WTC11 (cell line): ENCODE data around the gene ZSCAN25.

ENCODE experiments used
- ATF3 ChIP-seq: sonication (generic); formaldehyde crosslinking; conservative IDR thresholded peaks from 2 replicates; pipeline ENCODE4 v1.8.1; 2022; ENCODE audit warnings: mild to moderate bottlenecking, missing genetic modification reagents
- CREB1 ChIP-seq: sonication (generic); formaldehyde crosslinking; IDR thresholded peaks from 2 replicates; pipeline ENCODE4 v1.8.0; 2023; ENCODE audit warnings: mild to moderate bottlenecking, missing genetic modification reagents
- GTF2I ChIP-seq: fragments of 250-450 bp; sonication (Bioruptor Pico); conservative IDR thresholded peaks from 2 replicates; pipeline ENCODE4 v1.4.0; 2021; ENCODE audit warnings: mild to moderate bottlenecking
- TF ChIP-seq, protein P1 (sequence below): fragments of 200-600 bp; IDR thresholded peaks from 2 replicates; pipeline ENCODE4 v1.8.0; 2022; ENCODE audit warnings: antibody characterized with exemption
- TF ChIP-seq, protein P2 (sequence below): sonication (generic); formaldehyde crosslinking; IDR thresholded peaks from 2 replicates; pipeline ENCODE4 v1.8.0; 2022; ENCODE audit warnings: mild to moderate bottlenecking, missing genetic modification reagents
- TF ChIP-seq, protein P3 (sequence below): sonication (generic); formaldehyde crosslinking; IDR thresholded peaks from 2 replicates; pipeline ENCODE4 v1.8.1; 2022; ENCODE audit warnings: mild to moderate bottlenecking, missing genetic modification reagents, moderate library complexity, borderline replicate concordance

DNA sequence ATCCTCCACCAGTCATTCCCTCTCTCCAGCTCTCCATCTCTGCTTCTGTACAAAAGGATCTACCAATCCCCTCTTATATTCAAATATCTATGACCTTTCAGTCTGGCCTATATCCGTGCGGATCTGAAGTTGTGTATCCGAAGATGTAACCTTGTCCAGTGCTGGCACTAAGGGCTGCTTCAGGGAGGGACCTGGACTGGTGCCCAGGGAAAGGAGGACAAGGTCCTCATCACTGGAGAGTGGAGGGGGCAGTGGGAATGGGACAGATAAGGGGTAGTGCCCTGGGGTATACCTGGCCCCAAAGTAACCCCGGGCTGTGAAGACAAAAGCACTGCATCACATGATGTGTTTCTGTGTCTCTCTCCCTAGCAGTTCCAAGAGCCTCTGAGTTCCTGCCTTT lies 16.9 kb upstream of the ZSCAN25 start:
- TF ChIP-seq, protein P1, sequence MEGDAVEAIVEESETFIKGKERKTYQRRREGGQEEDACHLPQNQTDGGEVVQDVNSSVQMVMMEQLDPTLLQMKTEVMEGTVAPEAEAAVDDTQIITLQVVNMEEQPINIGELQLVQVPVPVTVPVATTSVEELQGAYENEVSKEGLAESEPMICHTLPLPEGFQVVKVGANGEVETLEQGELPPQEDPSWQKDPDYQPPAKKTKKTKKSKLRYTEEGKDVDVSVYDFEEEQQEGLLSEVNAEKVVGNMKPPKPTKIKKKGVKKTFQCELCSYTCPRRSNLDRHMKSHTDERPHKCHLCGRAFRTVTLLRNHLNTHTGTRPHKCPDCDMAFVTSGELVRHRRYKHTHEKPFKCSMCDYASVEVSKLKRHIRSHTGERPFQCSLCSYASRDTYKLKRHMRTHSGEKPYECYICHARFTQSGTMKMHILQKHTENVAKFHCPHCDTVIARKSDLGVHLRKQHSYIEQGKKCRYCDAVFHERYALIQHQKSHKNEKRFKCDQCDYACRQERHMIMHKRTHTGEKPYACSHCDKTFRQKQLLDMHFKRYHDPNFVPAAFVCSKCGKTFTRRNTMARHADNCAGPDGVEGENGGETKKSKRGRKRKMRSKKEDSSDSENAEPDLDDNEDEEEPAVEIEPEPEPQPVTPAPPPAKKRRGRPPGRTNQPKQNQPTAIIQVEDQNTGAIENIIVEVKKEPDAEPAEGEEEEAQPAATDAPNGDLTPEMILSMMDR = no peak
- TF ChIP-seq GTF2I (CRISPR knock-in tag) (no peak), CREB1 (CRISPR knock-in tag) (no peak), ATF3 (CRISPR knock-in tag) (no peak)
- TF ChIP-seq, protein P2, sequence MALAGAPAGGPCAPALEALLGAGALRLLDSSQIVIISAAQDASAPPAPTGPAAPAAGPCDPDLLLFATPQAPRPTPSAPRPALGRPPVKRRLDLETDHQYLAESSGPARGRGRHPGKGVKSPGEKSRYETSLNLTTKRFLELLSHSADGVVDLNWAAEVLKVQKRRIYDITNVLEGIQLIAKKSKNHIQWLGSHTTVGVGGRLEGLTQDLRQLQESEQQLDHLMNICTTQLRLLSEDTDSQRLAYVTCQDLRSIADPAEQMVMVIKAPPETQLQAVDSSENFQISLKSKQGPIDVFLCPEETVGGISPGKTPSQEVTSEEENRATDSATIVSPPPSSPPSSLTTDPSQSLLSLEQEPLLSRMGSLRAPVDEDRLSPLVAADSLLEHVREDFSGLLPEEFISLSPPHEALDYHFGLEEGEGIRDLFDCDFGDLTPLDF = no peak
- TF ChIP-seq, protein P3, sequence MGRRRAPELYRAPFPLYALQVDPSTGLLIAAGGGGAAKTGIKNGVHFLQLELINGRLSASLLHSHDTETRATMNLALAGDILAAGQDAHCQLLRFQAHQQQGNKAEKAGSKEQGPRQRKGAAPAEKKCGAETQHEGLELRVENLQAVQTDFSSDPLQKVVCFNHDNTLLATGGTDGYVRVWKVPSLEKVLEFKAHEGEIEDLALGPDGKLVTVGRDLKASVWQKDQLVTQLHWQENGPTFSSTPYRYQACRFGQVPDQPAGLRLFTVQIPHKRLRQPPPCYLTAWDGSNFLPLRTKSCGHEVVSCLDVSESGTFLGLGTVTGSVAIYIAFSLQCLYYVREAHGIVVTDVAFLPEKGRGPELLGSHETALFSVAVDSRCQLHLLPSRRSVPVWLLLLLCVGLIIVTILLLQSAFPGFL (CRISPR knock-in tag) = no peak
